Lung (tissue), 12 donors: ENCODE results near the gene KRTAP10-1. TPM values are rescaled to one million over a fixed set of nuclear protein-coding genes. Genes with fewer than 3 reads are reported as not detected.

Source experiments
- ATAC-seq: fragments of 200-7000 bp; cut with Tn5 transposase; one replicate; pipeline ENCODE4 v1.9.1; 2020; ENCODE audit warnings: moderate number of reproducible peaks; ENCODE audit not compliant: insufficient read depth, low FRiP score
- DNase-seq, 3 donors: peaks; one replicate each; pipeline ENCODE4 v3.0.0-alpha.2; 2013 to 2017
- H3K27ac ChIP-seq, 2 donors: one replicate each; pipeline ENCODE4 v1.5.1; 2013; ENCODE audit warnings: mild to moderate bottlenecking in 2 of 2, moderate library complexity in 2 of 2, control low read depth in 1 of 2, inconsistent platforms in 1 of 2, low read depth in 1 of 2, low read length in 1 of 2
- H3K27me3 ChIP-seq, 3 donors: one replicate each; pipeline ENCODE4 v1.5.1; 2013; ENCODE audit warnings: low read length in 2 of 3; ENCODE audit not compliant: control insufficient read depth in 3 of 3, insufficient read depth in 3 of 3
- H3K36me3 ChIP-seq, 4 donors: one replicate each; pipeline ENCODE4 v1.5.1; 2013; ENCODE audit warnings: low read length in 4 of 4, mild to moderate bottlenecking in 1 of 4, moderate library complexity in 1 of 4; ENCODE audit not compliant: control insufficient read depth in 4 of 4, insufficient read depth in 4 of 4
- H3K4me1 ChIP-seq, 5 donors: one replicate each; pipeline ENCODE4 v1.5.1; 2013; ENCODE audit warnings: low read length in 5 of 5, mild to moderate bottlenecking in 2 of 5, moderate library complexity in 1 of 5; ENCODE audit not compliant: control insufficient read depth in 5 of 5, insufficient read depth in 5 of 5
- H3K4me3 ChIP-seq: one replicate; pipeline ENCODE4 v1.5.1; 2013; ENCODE audit warnings: mild to moderate bottlenecking, control low read depth, moderate library complexity
- H3K9ac ChIP-seq, 2 donors: one replicate each; pipeline ENCODE4 v1.5.1; 2013; ENCODE audit warnings: low read length in 2 of 2, control low read depth in 1 of 2; ENCODE audit not compliant: insufficient read depth in 1 of 2
- H3K9me3 ChIP-seq, 4 donors: one replicate each; pipeline ENCODE4 v1.5.1; 2013; ENCODE audit warnings: low read length in 3 of 4, mild to moderate bottlenecking in 1 of 4, moderate library complexity in 1 of 4; ENCODE audit not compliant: control insufficient read depth in 4 of 4, insufficient read depth in 3 of 4
- CTCF ChIP-seq: IDR thresholded peaks from 2 replicates; pipeline ENCODE4 v1.5.1; 2012; ENCODE audit warnings: mild to moderate bottlenecking; ENCODE audit errors: control extremely low read depth, extremely low read depth
- WGBS, 2 donors: extraction: QIAGEN DNeasy Blood & Tissue Kit; methylation state at CpG; one replicate each; pipeline ENCODE4 v1.1.7; 2013; 5-methylcytosine and 5-hydroxymethylcytosine counted together
- polyA plus RNA-seq, 2 donors: library from polyadenylated mRNA; stranded (reverse); fragments of 200-250 nt; gene quantifications; one replicate each; pipeline ENCODE4 v1.2.1, GENCODE V29; 2013
- total RNA-seq, 2 donors: library from RNA; depleted of rRNA in 1 of 2; stranded (reverse); fragments of >200 nt in 1 of 2; gene quantifications; one replicate each; pipeline ENCODE4 v1.2.1, GENCODE V29; 2014 to 2021
- donor health status: control.
- donor health status: control.
- donor health status: Bipolar disorder and iron deficiency.
- donor health status: healthy.
- donor health status: DM: yes; HTN: yes; CAD: no.

Gene KRTAP10-1
- total and polyA plus RNA-seq, 4 donors = not detected

GRCh38 chr21:44537930-44538911 lies 1.8 kb downstream of the KRTAP10-1 start:
- DNase-seq (peak in 1 of 3 donors; percentile 6), ATAC-seq (no peak)
- Histone ChIP-seq H3K9me3 (peaks cover 0 to 8% (median 1%) of the 10 kb centered on the region in 4 donors), H3K4me3 (no peak overlapping the region), H3K36me3 (no peaks in the 10 kb centered on the region), H3K27ac (no peak overlapping the region), H3K4me1 (no peaks in the 10 kb centered on the region), H3K27me3 (no peaks in the 10 kb centered on the region), H3K9ac (no peak overlapping the region)
- TF ChIP-seq CTCF = no peak
- WGBS, 2 donors = 92 to 96% methylated on average over 32 to 33 of the region's 33 CpGs

GRCh38 chr21:44535963-44536362 lies 4.0 kb downstream of the KRTAP10-1 start:
- H3K36me3 ChIP-seq = no peaks in the 10 kb centered on the region
- ATAC-seq (no peak), DNase-seq (peak in 2 of 3 donors; percentile 12)
- peaks cover 0 to 9% (median 0%) of the 10 kb centered on the region in 4 donors for H3K9me3 ChIP-seq
- no peaks in the 10 kb centered on the region for H3K27me3 ChIP-seq
- no peak overlapping the region for H3K4me3 ChIP-seq
- TF ChIP-seq CTCF = no peak
- WGBS, 2 donors = 57 to 77% methylated on average over 7 of the region's 7 CpGs
- H3K4me1 ChIP-seq = no peaks in the 10 kb centered on the region
- no peak overlapping the region for H3K27ac ChIP-seq
- H3K9ac ChIP-seq = no peak overlapping the region

- Histone ChIP-seq H3K9ac (no peak overlapping the region), H3K27ac (no peak overlapping the region), H3K9me3 (peaks cover 0 to 4% (median 0%) of the 10 kb centered on the region in 4 donors), H3K36me3 (no peaks in the 10 kb centered on the region), H3K27me3 (no peaks in the 10 kb centered on the region), H3K4me1 (no peaks in the 10 kb centered on the region), H3K4me3 (no peak overlapping the region)
- WGBS, 2 donors = 89% methylated on average over 6 of the region's 6 CpGs
- TF ChIP-seq CTCF = no peak
- ATAC-seq = no peak
- no peak for DNase-seq
These were observed 5.3 kb downstream of the KRTAP10-1 start for GRCh38 chr21:44534688-44535087.
